BLaER1 (cell line): Measurements from ENCODE around the gene CRYBA1.

ENCODE experiments used
- H3K27ac ChIP-seq: shearing (Covaris generic); formaldehyde crosslinking; 2 replicates; pipeline ENCODE4 v1.8.1; 2022
- H3K27me3 ChIP-seq: shearing (Covaris generic); formaldehyde crosslinking; 2 replicates; pipeline ENCODE4 v1.8.1; 2022
- H3K36me3 ChIP-seq: shearing (Covaris generic); formaldehyde crosslinking; 2 replicates; pipeline ENCODE4 v1.8.1; 2022
- H3K4me1 ChIP-seq: shearing (Covaris generic); formaldehyde crosslinking; 2 replicates; pipeline ENCODE4 v1.8.1; 2022
- H3K4me2 ChIP-seq: shearing (Covaris generic); formaldehyde crosslinking; 2 replicates; pipeline ENCODE4 v1.8.1; 2022
- H3K4me3 ChIP-seq: shearing (Covaris generic); formaldehyde crosslinking; 2 replicates; pipeline ENCODE4 v1.8.1; 2022
- H3K9ac ChIP-seq: shearing (Covaris generic); formaldehyde crosslinking; 2 replicates; pipeline ENCODE4 v1.8.1; 2022
- H3K9me3 ChIP-seq: shearing (Covaris generic); formaldehyde crosslinking; 2 replicates; pipeline ENCODE4 v1.8.1; 2022
- H4K20me1 ChIP-seq: shearing (Covaris generic); formaldehyde crosslinking; 2 replicates; pipeline ENCODE4 v1.8.1; 2022
- Cebpa-rat ChIP-seq: shearing (Covaris generic); IDR thresholded peaks from 2 replicates; pipeline ENCODE4 v1.8.1; 2022

CRYBA1 gene

DNA sequence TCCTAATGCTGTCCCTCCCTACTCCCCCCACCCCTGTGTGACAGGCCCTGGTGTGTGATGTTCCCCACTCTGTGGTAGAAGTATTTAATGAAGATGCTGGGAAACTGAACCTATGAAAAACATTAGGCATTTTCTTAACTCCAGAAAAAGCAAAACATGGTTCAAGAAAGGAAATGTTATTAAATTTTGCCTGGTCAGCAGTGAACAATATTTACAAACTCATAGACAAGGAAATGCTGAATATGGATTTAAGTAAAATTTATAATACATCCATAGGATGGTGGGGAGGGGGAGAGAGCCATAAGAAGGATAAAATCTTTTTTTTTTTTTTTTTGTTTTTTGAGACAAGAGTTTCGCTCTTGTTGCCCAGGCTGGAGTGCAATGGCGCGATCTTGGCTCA is 10.8 kb upstream of the CRYBA1 start:
- H3K27me3 ChIP-seq, result no peaks in the 10 kb centered on the region
- H3K4me2 ChIP-seq, result no peak overlapping the region
- no peaks in the 10 kb centered on the region for H3K9me3 ChIP-seq
- no peaks in the 10 kb centered on the region for H4K20me1 ChIP-seq
- H3K27ac ChIP-seq, result no peak overlapping the region
- H3K4me1 ChIP-seq, result peaks cover 28% of the 10 kb centered on the region
- no peak overlapping the region for H3K9ac ChIP-seq
- no peak overlapping the region for H3K4me3 ChIP-seq
- no peaks in the 10 kb centered on the region for H3K36me3 ChIP-seq
- TF ChIP-seq Cebpa-rat, result no peak

DNA sequence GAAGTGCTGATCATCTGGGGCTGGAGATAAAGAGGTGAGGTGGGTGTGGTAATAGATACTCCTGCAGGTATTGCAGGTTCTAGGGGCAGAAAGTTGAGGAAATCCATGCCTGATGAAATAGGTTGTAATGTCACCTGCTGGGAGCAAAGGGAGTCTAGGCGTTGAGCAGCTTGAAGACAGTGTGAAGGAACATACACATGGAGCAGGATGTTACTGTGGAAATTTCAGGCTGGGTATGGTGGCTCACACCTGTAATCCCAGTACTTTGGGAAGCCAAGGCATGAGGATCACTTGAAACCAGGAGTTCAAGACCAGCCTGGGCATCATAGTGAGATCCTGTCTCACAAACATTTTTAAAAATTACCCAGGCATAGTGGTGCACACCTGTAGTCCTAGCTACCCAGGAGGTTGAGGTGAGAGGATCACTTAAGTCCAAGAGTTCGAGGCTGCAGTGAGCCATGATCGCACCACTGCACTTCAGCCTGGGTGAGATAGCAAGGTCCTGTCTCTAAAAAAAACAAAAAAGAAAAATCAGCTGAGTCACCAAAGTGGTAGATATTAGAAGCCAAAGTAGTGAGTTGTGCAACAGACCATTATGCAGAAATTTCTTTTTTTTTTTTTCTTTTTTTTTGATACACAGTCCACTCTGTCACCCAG is 9.1 kb upstream of the CRYBA1 start:
- Histone ChIP-seq H3K9me3 (no peaks in the 10 kb centered on the region), H3K9ac (no peak overlapping the region), H4K20me1 (no peaks in the 10 kb centered on the region), H3K4me3 (no peak overlapping the region), H3K27ac (no peak overlapping the region), H3K4me2 (no peak overlapping the region), H3K27me3 (no peaks in the 10 kb centered on the region), H3K36me3 (no peaks in the 10 kb centered on the region), H3K4me1 (peaks cover 32% of the 10 kb centered on the region)
- no peak for TF ChIP-seq Cebpa-rat

- no peaks in the 10 kb centered on the region for H3K36me3 ChIP-seq
- H4K20me1 ChIP-seq, result no peaks in the 10 kb centered on the region
- H3K9me3 ChIP-seq, result no peaks in the 10 kb centered on the region
- no peak overlapping the region for H3K4me3 ChIP-seq
- H3K27me3 ChIP-seq, result no peaks in the 10 kb centered on the region
- H3K9ac ChIP-seq, result no peak overlapping the region
- peaks cover 32% of the 10 kb centered on the region for H3K4me1 ChIP-seq
- peak overlapping the region; percentile 31; the same call in 1 of the 2 replicates for H3K27ac ChIP-seq
- peak overlapping the region; percentile 40 for H3K4me2 ChIP-seq
- no peak for TF ChIP-seq Cebpa-rat
Measured at GRCh38 chr17:29238133-29238850, 8.4 kb upstream of the CRYBA1 start.

GRCh38 chr17:29240477-29240876 is 6.2 kb upstream of the CRYBA1 start:
- H3K4me1 ChIP-seq, result peaks cover 32% of the 10 kb centered on the region
- H3K36me3 ChIP-seq, result no peaks in the 10 kb centered on the region
- H3K9ac ChIP-seq, result no peak overlapping the region
- H3K27ac ChIP-seq, result peak overlapping the region; percentile 19; the same call in 1 of the 2 replicates
- TF ChIP-seq Cebpa-rat, result no peak
- H3K4me2 ChIP-seq, result peak overlapping the region; percentile 13; the same call in 1 of the 2 replicates
- no peak overlapping the region for H3K4me3 ChIP-seq
- H4K20me1 ChIP-seq, result no peaks in the 10 kb centered on the region
- no peaks in the 10 kb centered on the region for H3K27me3 ChIP-seq
- no peaks in the 10 kb centered on the region for H3K9me3 ChIP-seq

GRCh38 chr17:29240968-29241963 is 5.4 kb upstream of the CRYBA1 start:
- Histone ChIP-seq H3K36me3 (no peaks in the 10 kb centered on the region), H3K4me3 (no peak overlapping the region), H3K9me3 (no peaks in the 10 kb centered on the region), H3K9ac (no peak overlapping the region), H4K20me1 (no peaks in the 10 kb centered on the region), H3K27ac (no peak overlapping the region), H3K4me1 (peaks cover 32% of the 10 kb centered on the region), H3K4me2 (no peak overlapping the region), H3K27me3 (no peaks in the 10 kb centered on the region)
- no peak for TF ChIP-seq Cebpa-rat

GRCh38 chr17:29242051-29242450 is 4.6 kb upstream of the CRYBA1 start:
- H3K4me1 ChIP-seq, result peaks cover 32% of the 10 kb centered on the region
- no peaks in the 10 kb centered on the region for H3K27me3 ChIP-seq
- no peaks in the 10 kb centered on the region for H4K20me1 ChIP-seq
- no peak overlapping the region for H3K4me2 ChIP-seq
- no peaks in the 10 kb centered on the region for H3K9me3 ChIP-seq
- no peak overlapping the region for H3K4me3 ChIP-seq
- H3K9ac ChIP-seq, result no peak overlapping the region
- no peaks in the 10 kb centered on the region for H3K36me3 ChIP-seq
- no peak for TF ChIP-seq Cebpa-rat
- no peak overlapping the region for H3K27ac ChIP-seq

DNA sequence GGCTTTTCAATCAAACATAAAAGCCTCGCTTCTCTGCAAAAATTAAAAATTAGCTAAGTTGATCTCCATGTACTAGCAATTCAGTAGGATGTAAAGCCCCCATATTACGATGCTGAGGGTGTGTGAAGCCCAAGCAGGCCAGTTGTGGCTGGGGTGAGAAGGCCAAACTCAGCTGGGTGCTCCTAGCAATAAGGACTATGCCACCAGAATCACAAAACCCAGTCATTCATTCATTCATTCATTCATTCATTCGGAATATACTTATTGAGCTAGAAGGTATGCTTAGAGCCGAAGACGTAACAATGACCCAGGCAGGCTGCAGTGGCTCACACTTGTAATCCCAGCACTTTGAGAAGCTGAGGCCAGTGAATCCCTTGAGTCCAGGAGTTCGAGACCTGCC is 3.9 kb upstream of the CRYBA1 start:
- no peaks in the 10 kb centered on the region for H3K36me3 ChIP-seq
- no peaks in the 10 kb centered on the region for H3K9me3 ChIP-seq
- no peaks in the 10 kb centered on the region for H3K27me3 ChIP-seq
- H3K4me2 ChIP-seq, result no peak overlapping the region
- H3K4me1 ChIP-seq, result peaks cover 32% of the 10 kb centered on the region
- H3K4me3 ChIP-seq, result no peak overlapping the region
- no peak overlapping the region for H3K27ac ChIP-seq
- TF ChIP-seq Cebpa-rat, result no peak
- no peaks in the 10 kb centered on the region for H4K20me1 ChIP-seq
- no peak overlapping the region for H3K9ac ChIP-seq

DNA sequence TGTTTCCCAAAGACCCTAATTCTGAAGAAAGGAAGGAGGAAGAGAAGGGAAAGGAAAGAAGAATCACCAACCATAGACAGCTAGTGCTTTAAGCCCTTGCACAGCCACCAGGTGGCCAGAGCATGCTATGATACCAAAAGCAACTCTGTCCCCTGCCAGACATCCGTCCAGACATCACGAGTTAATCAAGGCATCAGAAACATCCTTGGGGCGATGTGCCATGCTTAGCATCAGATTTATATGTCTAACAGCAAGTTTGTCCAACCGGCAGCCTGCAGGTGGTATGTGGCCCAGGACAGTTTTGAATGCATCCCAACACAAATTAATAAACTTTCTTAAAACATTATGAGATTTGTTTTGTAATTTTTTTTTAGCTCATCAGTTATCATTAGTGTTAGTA is 2.9 kb upstream of the CRYBA1 start:
- Histone ChIP-seq H3K4me3 (no peak overlapping the region), H3K4me2 (no peak overlapping the region), H3K27me3 (no peaks in the 10 kb centered on the region), H3K4me1 (peaks cover 26% of the 10 kb centered on the region), H3K36me3 (no peaks in the 10 kb centered on the region), H3K9me3 (no peaks in the 10 kb centered on the region), H3K9ac (no peak overlapping the region), H4K20me1 (no peaks in the 10 kb centered on the region), H3K27ac (no peak overlapping the region)
- TF ChIP-seq Cebpa-rat, result no peak

DNA sequence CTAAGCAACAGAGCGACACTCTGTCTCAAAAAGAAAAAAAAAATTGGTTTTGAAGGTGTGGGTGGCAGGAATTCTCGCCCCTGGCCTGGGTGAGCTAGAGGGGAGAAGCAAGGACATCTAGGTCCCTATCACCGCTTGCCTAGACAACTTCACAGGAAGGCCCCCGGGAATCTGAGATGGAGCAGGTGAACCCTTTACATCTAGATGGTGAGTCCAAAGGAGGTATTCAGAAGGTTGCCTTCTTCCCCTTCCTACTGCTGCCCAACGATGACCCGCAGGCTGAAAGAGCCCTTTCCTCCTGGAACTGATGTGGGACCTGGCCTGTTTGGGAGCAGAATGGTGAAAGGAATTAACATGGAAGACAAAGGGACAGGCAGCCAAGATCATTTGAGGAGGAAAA is 1.3 kb upstream of the CRYBA1 start:
- H3K36me3 ChIP-seq, result no peaks in the 10 kb centered on the region
- H3K27me3 ChIP-seq, result no peaks in the 10 kb centered on the region
- no peaks in the 10 kb centered on the region for H4K20me1 ChIP-seq
- TF ChIP-seq Cebpa-rat, result no peak
- no peak overlapping the region for H3K4me3 ChIP-seq
- H3K27ac ChIP-seq, result no peak overlapping the region
- H3K9me3 ChIP-seq, result no peaks in the 10 kb centered on the region
- H3K9ac ChIP-seq, result no peak overlapping the region
- no peak overlapping the region for H3K4me2 ChIP-seq
- peaks cover 16% of the 10 kb centered on the region for H3K4me1 ChIP-seq

DNA sequence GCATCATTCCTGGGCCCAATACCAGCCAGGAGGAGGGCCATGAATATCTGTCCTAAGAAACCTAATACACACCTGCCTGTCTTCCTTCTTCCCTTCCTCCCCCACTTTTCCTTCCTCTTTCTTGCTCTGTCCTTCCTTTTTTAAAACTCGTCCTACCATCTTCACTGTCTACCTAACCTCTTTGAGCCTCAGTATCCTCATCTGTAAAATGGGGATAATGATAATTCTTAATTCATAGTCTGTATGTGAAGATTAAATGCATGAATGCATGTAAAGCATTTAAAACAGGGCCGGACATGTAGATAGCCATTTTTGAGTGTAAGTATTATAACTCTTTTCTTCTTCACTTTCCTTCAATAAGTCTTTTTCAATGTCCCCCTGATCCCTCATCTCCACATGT is 560 bp downstream of the CRYBA1 start:
- no peaks in the 10 kb centered on the region for H3K27me3 ChIP-seq

More for the DNA sequence above, 560 bp downstream of the CRYBA1 start:
- no peaks in the 10 kb centered on the region for H3K9me3 ChIP-seq
- TF ChIP-seq Cebpa-rat, result no peak
- peaks cover 17% of the 10 kb centered on the region for H3K4me1 ChIP-seq
- H3K36me3 ChIP-seq, result no peaks in the 10 kb centered on the region
- H4K20me1 ChIP-seq, result no peaks in the 10 kb centered on the region
- H3K27ac ChIP-seq, result no peak overlapping the region
- no peak overlapping the region for H3K4me2 ChIP-seq
- no peak overlapping the region for H3K4me3 ChIP-seq
- no peak overlapping the region for H3K9ac ChIP-seq
